GM23248 (cell line): ENCODE results near the gene SHROOM3.

Source experiments
- EZH2 ChIP-seq: fragments of 200-600 bp; sonication (generic); IDR thresholded peaks from 2 replicates; pipeline ENCODE4 v1.6.1; 2018; ENCODE audit warnings: antibody characterized with exemption, mild to moderate bottlenecking; ENCODE audit not compliant: insufficient read depth, poor library complexity, severe bottlenecking
- EZH2phosphoT487 ChIP-seq: fragments of 200-600 bp; sonication (generic); IDR thresholded peaks from 2 replicates; pipeline ENCODE4 v1.6.1; 2018; ENCODE audit warnings: antibody characterized with exemption, moderate library complexity, mild to moderate bottlenecking, low read depth; ENCODE audit not compliant: insufficient read depth

GRCh38 chr4:76614589-76614988 lies 179.6 kb downstream of the SHROOM3 start:
- no peak for TF ChIP-seq EZH2
- no peak for TF ChIP-seq EZH2phosphoT487
